D721Med (cell line): Measurements from ENCODE around the gene TSEN54.

Experiments
- DNase-seq: peaks from one replicate; pipeline ENCODE4 v3.0.0; 2011; ENCODE audit warnings: low spot score; ENCODE audit not compliant: insufficient read length
- FAIRE-seq: peaks from 2 replicates; lab custom pipeline; 2011; peaks lifted over from hg19 to GRCh38; lab: Jason Lieb, UNC
- TF ChIP-seq, protein P1 (sequence below): IDR thresholded peaks from 2 replicates; pipeline ENCODE4 v1.5.1; 2012; ENCODE audit warnings: mild to moderate bottlenecking, control low read depth; ENCODE audit not compliant: insufficient read depth; ENCODE audit errors: missing control alignments

Gene TSEN54

DNA sequence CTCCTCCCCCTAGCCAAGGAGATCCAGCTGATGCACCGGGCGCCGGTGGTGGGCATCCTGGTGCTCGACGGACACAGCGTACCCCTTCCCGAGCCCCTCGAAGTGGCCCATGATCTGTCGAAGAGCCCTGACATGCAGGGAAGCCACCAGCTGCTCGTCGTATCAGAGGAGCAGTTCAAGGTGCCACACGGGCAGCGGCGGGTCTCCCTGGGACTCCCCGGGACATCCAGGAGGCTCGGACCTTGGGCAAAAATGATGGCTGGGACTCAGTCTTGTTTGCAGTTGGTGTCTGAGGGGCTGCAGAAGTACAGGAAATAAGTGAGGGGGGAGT is 55.5 kb downstream of the TSEN54 start:
- no peak for DNase-seq
- TF ChIP-seq, protein P1, sequence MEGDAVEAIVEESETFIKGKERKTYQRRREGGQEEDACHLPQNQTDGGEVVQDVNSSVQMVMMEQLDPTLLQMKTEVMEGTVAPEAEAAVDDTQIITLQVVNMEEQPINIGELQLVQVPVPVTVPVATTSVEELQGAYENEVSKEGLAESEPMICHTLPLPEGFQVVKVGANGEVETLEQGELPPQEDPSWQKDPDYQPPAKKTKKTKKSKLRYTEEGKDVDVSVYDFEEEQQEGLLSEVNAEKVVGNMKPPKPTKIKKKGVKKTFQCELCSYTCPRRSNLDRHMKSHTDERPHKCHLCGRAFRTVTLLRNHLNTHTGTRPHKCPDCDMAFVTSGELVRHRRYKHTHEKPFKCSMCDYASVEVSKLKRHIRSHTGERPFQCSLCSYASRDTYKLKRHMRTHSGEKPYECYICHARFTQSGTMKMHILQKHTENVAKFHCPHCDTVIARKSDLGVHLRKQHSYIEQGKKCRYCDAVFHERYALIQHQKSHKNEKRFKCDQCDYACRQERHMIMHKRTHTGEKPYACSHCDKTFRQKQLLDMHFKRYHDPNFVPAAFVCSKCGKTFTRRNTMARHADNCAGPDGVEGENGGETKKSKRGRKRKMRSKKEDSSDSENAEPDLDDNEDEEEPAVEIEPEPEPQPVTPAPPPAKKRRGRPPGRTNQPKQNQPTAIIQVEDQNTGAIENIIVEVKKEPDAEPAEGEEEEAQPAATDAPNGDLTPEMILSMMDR, result no peak
- FAIRE-seq, result no peak

DNA sequence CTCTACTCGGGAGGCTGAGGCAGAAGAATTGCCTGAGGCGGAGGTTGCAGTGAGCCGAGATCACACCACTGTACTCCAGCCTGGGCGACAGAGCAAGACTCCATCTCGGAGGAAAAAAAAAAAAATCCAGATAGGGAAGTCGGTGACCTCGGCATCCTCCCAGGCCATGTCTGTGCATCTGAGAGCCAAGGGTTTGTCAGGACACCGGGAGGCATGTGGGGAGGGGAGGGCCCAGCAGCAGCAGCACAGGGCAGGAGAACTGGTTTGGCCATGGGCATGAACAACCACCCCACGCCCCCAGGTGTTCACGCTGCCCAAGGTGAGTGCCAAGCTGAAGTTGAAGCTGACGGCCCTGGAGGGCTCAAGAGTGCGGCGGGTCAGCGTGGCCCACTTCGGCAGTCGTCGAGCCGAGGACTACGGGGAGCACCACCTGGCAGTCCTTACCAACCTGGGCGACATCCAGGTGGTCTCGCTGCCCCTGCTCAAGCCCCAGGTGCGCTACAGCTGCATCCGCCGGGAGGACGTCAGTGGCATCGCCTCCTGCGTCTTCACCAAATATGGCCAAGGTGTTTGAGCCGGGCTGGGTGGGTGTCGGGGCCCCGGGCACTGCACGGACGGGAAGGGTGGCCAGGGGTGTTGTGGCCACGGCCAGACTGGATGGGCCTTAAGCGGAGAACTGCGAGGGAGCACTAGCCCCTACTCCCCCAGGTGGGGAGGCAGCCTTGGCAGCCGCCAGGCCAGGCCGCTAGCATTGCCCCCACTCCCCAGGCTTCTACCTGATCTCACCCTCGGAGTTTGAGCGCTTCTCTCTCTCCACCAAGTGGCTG is 56.6 kb downstream of the TSEN54 start:
- FAIRE-seq, result no peak
- DNase-seq, result no peak
- TF ChIP-seq, protein P1, result no peak

DNA sequence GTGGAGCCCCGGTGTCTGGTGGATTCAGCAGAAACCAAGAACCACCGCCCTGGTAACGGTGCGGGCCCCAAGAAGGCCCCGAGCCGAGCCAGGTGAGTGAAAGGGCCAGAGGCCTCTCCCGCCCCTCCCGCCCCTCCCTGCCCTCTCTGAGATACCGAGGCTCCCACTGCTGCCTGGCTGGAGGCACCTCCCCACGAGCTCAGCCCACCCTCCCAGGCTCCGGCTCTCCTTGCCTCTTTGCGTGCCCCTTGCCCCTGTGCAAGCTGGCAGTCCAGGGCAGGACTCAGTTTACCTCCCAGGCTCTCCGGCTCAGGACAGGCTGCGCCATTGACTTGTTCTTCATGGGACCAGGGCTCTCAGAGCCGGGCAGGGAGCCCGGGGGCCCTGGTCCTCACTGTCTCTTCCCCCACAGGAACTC is 57.2 kb downstream of the TSEN54 start:
- TF ChIP-seq, protein P1, result no peak
- no peak for DNase-seq
- no peak for FAIRE-seq

DNA sequence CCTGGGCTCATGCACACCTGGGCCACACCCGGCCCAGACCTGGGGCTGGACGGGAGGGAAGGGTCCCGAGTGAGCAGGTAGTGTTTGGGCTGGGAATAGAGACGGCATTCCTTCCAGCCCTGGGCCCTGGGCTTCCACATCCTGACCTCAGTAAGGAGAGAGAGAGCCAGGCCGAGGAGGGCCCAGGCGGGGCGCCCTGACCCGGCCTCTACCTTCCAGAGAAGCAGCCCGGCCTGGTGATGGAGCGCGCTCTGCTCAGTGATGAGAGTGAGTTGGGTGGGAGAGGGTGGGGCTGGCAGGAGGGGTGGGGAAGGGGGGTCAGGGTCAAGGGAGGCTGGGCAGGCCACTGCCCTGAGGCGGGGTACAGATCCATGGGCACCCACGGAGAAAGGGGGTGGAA is 57.7 kb downstream of the TSEN54 start:
- DNase-seq (no peak), FAIRE-seq (no peak)
- TF ChIP-seq, protein P1, result no peak
